ENCODE data around the gene ZNF689.
A peak's percentile ranks its signal among the peaks of the same experiment; 100 is the strongest.

ZNF689 gene

GRCh38 chr16:30582611-30583340 is 27.4 kb downstream of the ZNF689 start:
- in situ Hi-C loops (cut with HindIII; ENCODE audit: low pct_unique_long_range_greater_than_20kb, low sequenced_read_pairs), result no loop called here
- no peak for TF ChIP-seq JUND (IDR thresholded peaks at IDR 0.05; ENCODE audit: low read depth)
- DNase-seq (ENCODE audit: low read depth in 1 of 2, low spot score in 1 of 2), result no peak

- DNase-seq (ENCODE audit: low read depth in 1 of 2, low spot score in 1 of 2), result no peak
- in situ Hi-C loops (cut with HindIII; ENCODE audit: low pct_unique_long_range_greater_than_20kb, low sequenced_read_pairs), result no loop called here
- TF ChIP-seq JUND (IDR thresholded peaks at IDR 0.05; ENCODE audit: low read depth), result no peak
These were observed 28.7 kb downstream of the ZNF689 start for GRCh38 chr16:30581457-30581856.

DNA sequence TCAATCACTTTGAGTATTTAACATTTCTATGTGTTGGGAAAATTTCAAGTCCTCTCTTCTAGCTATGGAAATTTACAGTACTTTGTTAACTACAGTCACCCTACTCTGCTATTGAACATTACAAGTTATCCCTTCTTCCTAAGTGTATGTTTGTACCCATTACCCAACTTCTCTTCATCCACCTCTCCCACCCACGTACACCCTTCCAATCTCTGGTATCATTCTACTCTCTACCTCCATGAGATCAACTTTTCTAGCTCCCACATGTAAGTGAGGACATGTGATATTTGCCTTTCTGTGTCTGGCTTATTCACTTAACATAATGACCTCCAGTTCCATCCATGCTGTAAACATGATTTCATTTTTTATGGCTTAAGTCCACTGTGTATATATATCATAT is 35.5 kb downstream of the ZNF689 start:
- in situ Hi-C loops (cut with HindIII; ENCODE audit: low pct_unique_long_range_greater_than_20kb, low sequenced_read_pairs), result no loop called here
- no peak for DNase-seq (ENCODE audit: low read depth in 1 of 2, low spot score in 1 of 2)

GRCh38 chr16:30571445-30572322 is 38.5 kb downstream of the ZNF689 start, which contains the start of gene ZNF688:
TSS of gene ZNF688 (minus strand) at chr16:30571714. CDS start at chr16:30571629, 85 bp downstream.
- peak; percentile 96 for DNase-seq (ENCODE audit: low read depth in 1 of 2, low spot score in 1 of 2)
- in situ Hi-C loops (cut with HindIII; ENCODE audit: low pct_unique_long_range_greater_than_20kb, low sequenced_read_pairs), result no loop called here
- no peak for TF ChIP-seq JUND (IDR thresholded peaks at IDR 0.05; ENCODE audit: low read depth)

More for the DNA sequence above, 35.5 kb downstream of the ZNF689 start:
- no peak for TF ChIP-seq JUND (IDR thresholded peaks at IDR 0.05; ENCODE audit: low read depth)

DNA sequence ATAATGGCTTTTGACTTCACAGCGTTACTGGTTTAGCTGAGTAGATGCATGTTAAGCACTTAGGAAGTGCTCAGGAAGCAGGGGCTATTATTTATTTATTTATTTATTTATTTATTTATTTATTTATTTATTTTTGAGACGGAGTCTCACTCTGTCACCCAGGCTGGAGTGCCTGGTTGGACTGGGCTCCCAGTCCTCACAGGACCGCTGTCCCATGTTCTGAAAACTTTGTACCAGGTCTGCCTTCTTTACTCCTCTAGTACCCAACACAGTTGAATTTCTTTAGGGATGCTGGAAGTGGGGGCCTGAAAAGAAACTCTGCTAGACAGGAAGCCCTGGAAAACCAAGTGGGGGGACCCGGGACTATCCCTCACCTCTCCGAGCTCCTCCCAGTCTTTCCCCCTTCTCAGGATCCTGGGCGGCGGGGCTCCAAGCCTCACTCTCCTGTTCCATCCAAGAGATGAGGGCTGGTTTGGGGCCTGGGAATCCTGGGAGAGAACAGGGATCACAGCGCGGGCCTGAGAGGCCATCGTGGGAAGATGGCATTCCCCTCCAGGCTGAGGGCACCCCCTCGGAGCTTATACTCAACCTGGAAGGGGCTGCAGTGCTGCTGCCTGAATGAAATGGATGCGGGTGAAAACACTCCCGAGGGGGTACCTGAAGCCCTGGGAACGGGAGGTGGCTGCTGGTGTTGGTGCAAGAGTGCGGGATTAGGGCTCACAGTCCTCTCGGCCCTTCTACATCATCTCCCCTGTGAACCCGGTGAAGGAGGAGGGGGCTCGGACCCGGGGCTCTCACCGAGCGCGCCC is 39.3 kb downstream of the ZNF689 start:
- TF ChIP-seq JUND (IDR thresholded peaks at IDR 0.05; ENCODE audit: low read depth), result no peak
- in situ Hi-C loops (cut with HindIII; ENCODE audit: low pct_unique_long_range_greater_than_20kb, low sequenced_read_pairs), result no loop called here
- DNase-seq (ENCODE audit: low read depth in 1 of 2, low spot score in 1 of 2), result peak; percentile 29 to 41

DNA sequence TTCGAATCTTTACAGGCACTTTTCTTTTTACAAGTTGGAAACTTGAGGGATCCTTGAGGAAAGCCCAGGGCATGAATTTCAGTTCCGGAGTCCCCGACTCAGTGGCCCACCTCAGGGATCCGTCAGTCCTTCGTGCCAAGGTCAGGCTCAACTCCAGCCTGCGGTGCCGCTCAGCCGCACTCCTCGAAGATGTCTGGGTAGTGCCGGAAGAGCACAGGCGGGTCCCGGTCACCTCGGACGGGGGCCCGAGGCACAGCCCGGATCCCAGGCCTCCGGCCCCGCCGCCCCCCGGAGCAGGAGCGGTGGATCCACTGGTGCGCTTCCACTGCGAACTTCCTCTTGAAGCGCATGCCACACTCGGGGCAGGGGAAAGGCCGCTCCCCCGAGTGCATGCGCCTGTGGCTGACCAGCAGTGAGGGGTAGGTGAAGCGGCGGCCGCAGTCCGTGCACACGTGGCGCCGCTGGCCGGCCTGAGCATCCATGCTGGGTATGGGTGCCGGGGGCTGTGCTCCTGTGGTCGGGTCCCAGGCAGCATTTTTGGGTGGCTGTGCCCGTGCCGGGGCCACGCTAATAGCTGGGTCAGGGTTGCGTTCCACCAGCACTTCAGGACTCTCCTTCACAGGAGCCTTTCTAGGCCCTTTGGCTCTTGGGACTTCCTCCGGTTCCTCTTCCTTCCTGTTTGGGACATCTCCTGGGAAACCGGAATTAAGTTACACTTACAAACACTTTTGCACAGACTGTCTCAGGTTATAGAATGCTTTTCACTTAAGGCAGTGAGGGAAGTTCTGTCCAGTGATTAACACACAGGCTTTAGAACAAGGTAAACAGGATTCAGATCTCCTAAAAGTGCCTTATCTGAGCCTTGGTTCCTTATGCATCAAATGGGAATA is 40.2 kb downstream of the ZNF689 start:
- no peak for DNase-seq (ENCODE audit: low read depth in 1 of 2, low spot score in 1 of 2)
- no peak for TF ChIP-seq JUND (IDR thresholded peaks at IDR 0.05; ENCODE audit: low read depth)
- in situ Hi-C loops (cut with HindIII; ENCODE audit: low pct_unique_long_range_greater_than_20kb, low sequenced_read_pairs), result no loop called here

GRCh38 chr16:30569281-30569680 is 40.9 kb downstream of the ZNF689 start:
- TF ChIP-seq JUND (IDR thresholded peaks at IDR 0.05; ENCODE audit: low read depth), result no peak
- no peak for DNase-seq (ENCODE audit: low read depth in 1 of 2, low spot score in 1 of 2)
- in situ Hi-C loops (cut with HindIII; ENCODE audit: low pct_unique_long_range_greater_than_20kb, low sequenced_read_pairs), result no loop called here

- DNase-seq (ENCODE audit: low read depth in 1 of 2, low spot score in 1 of 2), result no peak
- no peak for TF ChIP-seq JUND (IDR thresholded peaks at IDR 0.05; ENCODE audit: low read depth)
- in situ Hi-C loops (cut with HindIII; ENCODE audit: low pct_unique_long_range_greater_than_20kb, low sequenced_read_pairs), result no loop called here
These were observed 42.1 kb downstream of the ZNF689 start for GRCh38 chr16:30567991-30568638.

DNA sequence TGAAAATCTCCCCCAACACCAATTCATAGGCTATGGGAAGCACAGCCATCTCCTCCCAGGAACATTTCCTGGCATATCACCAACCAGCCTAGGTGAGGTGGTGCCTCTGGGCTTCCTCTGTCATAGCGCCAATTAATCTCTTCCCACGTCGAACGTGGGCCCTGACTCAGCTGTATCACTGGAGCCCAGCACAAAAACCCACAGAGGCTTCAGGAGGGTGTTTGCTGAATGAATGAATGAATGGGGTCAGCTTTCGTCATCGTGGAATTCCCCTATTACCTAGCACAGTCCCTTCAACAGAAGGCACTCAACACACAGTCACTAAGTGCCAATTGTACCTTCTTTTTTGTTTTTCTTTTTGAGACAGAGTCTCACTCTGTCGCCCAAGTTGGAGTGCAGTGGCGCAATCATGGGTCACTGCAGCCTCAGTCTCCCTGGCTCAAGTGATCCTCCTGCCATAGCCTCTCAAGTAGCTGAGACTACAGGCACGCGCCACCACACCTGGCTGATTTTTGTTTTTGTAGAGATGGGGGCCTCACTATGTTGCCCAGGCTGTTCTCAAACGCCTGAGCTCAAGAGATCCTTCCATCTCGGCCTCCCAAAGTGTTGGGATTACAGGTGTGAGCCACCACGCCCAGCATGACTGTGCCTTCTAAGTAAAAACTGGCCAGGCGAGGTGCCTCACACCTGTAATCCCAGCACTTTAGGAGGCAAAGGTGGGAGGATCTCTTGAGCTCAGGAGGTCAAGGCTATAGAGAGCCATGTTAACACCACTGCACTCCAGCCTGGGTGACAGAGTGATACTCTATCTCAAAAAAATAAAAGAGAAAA is 42.8 kb downstream of the ZNF689 start:
- TF ChIP-seq JUND (IDR thresholded peaks at IDR 0.05; ENCODE audit: low read depth), result no peak
- in situ Hi-C loops (cut with HindIII; ENCODE audit: low pct_unique_long_range_greater_than_20kb, low sequenced_read_pairs), result no loop called here
- DNase-seq (ENCODE audit: low read depth in 1 of 2, low spot score in 1 of 2), result no peak

GRCh38 chr16:30566531-30566930 is 43.7 kb downstream of the ZNF689 start:
- TF ChIP-seq JUND (IDR thresholded peaks at IDR 0.05; ENCODE audit: low read depth), result no peak

More at GRCh38 chr16:30566531-30566930, 43.7 kb downstream of the ZNF689 start:
- in situ Hi-C loops (cut with HindIII; ENCODE audit: low pct_unique_long_range_greater_than_20kb, low sequenced_read_pairs), result no loop called here
- no peak for DNase-seq (ENCODE audit: low read depth in 1 of 2, low spot score in 1 of 2)

Measured in T47D (cell line).